ENCODE results near the gene ACBD4. TPM values are rescaled to one million over a fixed set of nuclear protein-coding genes. Genes with fewer than 3 reads are reported as not detected.

Gene ACBD4
- total and polyA plus RNA-seq, 2 donors (not counting 3 experiments of a cell fraction or from before 2014, with no cell fraction given): 4.5 to 7.5 TPM

DNA sequence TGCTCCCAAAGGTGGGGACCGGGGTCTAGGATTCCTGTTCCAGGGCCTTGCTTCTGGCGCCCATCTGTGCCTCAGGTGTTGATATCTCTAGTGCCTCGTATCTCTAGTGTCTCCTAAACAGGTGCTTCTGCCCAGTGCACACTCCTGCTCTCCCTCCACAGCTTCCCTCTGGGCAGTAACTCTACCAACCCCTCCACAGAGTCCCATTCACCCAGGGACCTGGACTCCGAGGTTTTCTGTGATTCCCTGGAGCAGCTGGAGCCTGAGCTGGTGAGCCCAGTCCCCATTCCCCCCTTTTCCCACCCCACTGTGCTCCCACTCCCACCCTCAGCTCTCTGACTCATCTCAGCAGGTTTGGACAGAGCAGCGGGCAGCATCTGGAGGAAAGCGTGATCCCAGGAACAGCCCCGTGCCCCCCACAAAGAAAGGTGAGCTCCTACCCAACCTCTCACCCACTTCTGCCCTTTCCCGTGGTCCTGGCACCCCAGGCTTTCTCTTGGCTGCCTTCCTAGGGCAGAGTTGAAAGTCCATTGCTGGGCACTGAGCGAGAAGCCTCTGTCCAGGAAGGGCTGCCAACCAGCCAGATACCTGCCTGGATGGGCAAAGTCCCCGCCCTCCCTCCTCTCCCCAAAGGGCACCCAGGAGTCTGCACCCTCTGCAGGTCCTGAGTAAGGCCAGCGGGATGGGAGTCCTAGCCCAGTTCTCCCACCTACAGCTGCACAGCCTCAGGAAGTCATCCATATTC is 2.2 kb downstream of the ACBD4 start:
- no TSS peak for BruUV-seq (replicated peaks)
- dilution Hi-C loops (cut with MboI; ENCODE audit: extremely low pct_ligation_motif_present, low sequenced_read_pairs): no loop called here
- Histone ChIP-seq H3K36me3 (ENCODE audit: control insufficient read depth in 2 of 2, extremely low read depth in 1 of 2, insufficient read depth in 2 of 2, low read length in 2 of 2) (no peaks in the 10 kb centered on the region), H3K9me1 (replicated peaks; ENCODE audit: control insufficient read depth, extremely low read depth, insufficient read depth, low read length) (no peaks in the 10 kb centered on the region), H3K4me1 (ENCODE audit: control insufficient read depth, extremely low read depth, insufficient read depth, low read length) (peaks cover 8% of the 10 kb centered on the region), H3K27me3 (ENCODE audit: control insufficient read depth in 2 of 2, insufficient read depth in 2 of 2, low read length in 2 of 2) (no peaks in the 10 kb centered on the region), H4K20me1 (replicated peaks; ENCODE audit: control insufficient read depth, extremely low read depth, insufficient read depth, low read length) (no peaks in the 10 kb centered on the region), H3K27ac (ENCODE audit: insufficient read depth, low read depth, low read length) (no peak overlapping the region), H3K9me3 (replicated peaks; ENCODE audit: control insufficient read depth, insufficient read depth, low read length) (no peaks in the 10 kb centered on the region), H3K4me2 (ENCODE audit: insufficient read depth, low read length) (no peak overlapping the region), H2AFZ (ENCODE audit: low read depth, low read length) (no peak overlapping the region), H3K9ac (replicated peaks; ENCODE audit: extremely low read depth, insufficient read depth, low read length) (no peak overlapping the region), H3K4me3 (replicated peaks in 1 of 3; ENCODE audit: insufficient read depth in 1 of 3, low read depth in 1 of 3, low read length in 3 of 3) (no peak overlapping the region), H3K79me2 (ENCODE audit: control insufficient read depth, insufficient read depth, low read length) (no peaks in the 10 kb centered on the region)
- intact Hi-C loops (cut with micrococcal nuclease): no loop called here
- TF ChIP-seq FOS (IDR thresholded peaks at IDR 0.05; ENCODE audit: borderline replicate concordance, insufficient read depth, low read length) (no peak), POLR2A (IDR thresholded peaks at IDR 0.05; ENCODE audit: low read depth, low read length) (no peak), EZH2 (IDR thresholded peaks at IDR 0.05; ENCODE audit: borderline replicate concordance, low read depth, low read length, severe bottlenecking) (no peak), GATA2 (IDR thresholded peaks at IDR 0.05; ENCODE audit: insufficient read depth, insufficient read length, low read depth, low read length) (no peak)
- ChIA-PET POLR2A (no interaction called here), CTCF (interaction anchor here (0.8 to 4.6 kb wide), 3 partner anchors 11 to 256 kb away, joined by 3 to 393 read pairs (median 7); partner anchors contain the start of gene HEXIM1)
- DNase-seq (ENCODE audit: low read depth, low spot score) (no peak), FAIRE-seq (no peak)

GRCh38 chr17:45138911-45139532 is 3.5 kb downstream of the ACBD4 start:
- Histone ChIP-seq H3K79me2 (ENCODE audit: control insufficient read depth, insufficient read depth, low read length) (no peaks in the 10 kb centered on the region), H3K4me1 (ENCODE audit: control insufficient read depth, extremely low read depth, insufficient read depth, low read length) (peaks cover 5% of the 10 kb centered on the region), H2AFZ (ENCODE audit: low read depth, low read length) (no peak overlapping the region), H3K4me2 (ENCODE audit: insufficient read depth, low read length) (no peak overlapping the region), H3K9me3 (replicated peaks; ENCODE audit: control insufficient read depth, insufficient read depth, low read length) (no peaks in the 10 kb centered on the region), H3K9me1 (replicated peaks; ENCODE audit: control insufficient read depth, extremely low read depth, insufficient read depth, low read length) (no peaks in the 10 kb centered on the region), H3K27ac (ENCODE audit: insufficient read depth, low read depth, low read length) (no peak overlapping the region), H3K36me3 (ENCODE audit: control insufficient read depth in 2 of 2, extremely low read depth in 1 of 2, insufficient read depth in 2 of 2, low read length in 2 of 2) (no peaks in the 10 kb centered on the region), H3K9ac (replicated peaks; ENCODE audit: extremely low read depth, insufficient read depth, low read length) (no peak overlapping the region), H4K20me1 (replicated peaks; ENCODE audit: control insufficient read depth, extremely low read depth, insufficient read depth, low read length) (no peaks in the 10 kb centered on the region), H3K27me3 (ENCODE audit: control insufficient read depth in 2 of 2, insufficient read depth in 2 of 2, low read length in 2 of 2) (no peaks in the 10 kb centered on the region), H3K4me3 (replicated peaks in 1 of 3; ENCODE audit: insufficient read depth in 1 of 3, low read depth in 1 of 3, low read length in 3 of 3) (no peak overlapping the region)
- no TSS peak for BruUV-seq (replicated peaks)
- intact Hi-C loops (cut with micrococcal nuclease) (no loop called here), dilution Hi-C loops (cut with MboI; ENCODE audit: extremely low pct_ligation_motif_present, low sequenced_read_pairs) (no loop called here)
- FAIRE-seq (no peak), DNase-seq (ENCODE audit: low read depth, low spot score) (no peak)
- ChIA-PET CTCF (interaction anchor here (1.2 to 4.6 kb wide), 5 partner anchors 9 to 97 kb away, joined by 4 to 393 read pairs (median 9); partner anchors contain the start of gene HEXIM1), POLR2A (interaction anchor here (0.7 to 1.6 kb wide), 2 partner anchors 10 to 22 kb away, joined by 3 to 17 read pairs; partner anchors contain the start of genes HEXIM1 and HEXIM2)
- TF ChIP-seq, protein P1, sequence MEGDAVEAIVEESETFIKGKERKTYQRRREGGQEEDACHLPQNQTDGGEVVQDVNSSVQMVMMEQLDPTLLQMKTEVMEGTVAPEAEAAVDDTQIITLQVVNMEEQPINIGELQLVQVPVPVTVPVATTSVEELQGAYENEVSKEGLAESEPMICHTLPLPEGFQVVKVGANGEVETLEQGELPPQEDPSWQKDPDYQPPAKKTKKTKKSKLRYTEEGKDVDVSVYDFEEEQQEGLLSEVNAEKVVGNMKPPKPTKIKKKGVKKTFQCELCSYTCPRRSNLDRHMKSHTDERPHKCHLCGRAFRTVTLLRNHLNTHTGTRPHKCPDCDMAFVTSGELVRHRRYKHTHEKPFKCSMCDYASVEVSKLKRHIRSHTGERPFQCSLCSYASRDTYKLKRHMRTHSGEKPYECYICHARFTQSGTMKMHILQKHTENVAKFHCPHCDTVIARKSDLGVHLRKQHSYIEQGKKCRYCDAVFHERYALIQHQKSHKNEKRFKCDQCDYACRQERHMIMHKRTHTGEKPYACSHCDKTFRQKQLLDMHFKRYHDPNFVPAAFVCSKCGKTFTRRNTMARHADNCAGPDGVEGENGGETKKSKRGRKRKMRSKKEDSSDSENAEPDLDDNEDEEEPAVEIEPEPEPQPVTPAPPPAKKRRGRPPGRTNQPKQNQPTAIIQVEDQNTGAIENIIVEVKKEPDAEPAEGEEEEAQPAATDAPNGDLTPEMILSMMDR (IDR thresholded peaks at IDR 0.05; ENCODE audit: extremely low read depth in 1 of 2, insufficient read depth in 1 of 2, low read depth in 1 of 2, low read length in 2 of 2): no peak
- TF ChIP-seq, protein P2, sequence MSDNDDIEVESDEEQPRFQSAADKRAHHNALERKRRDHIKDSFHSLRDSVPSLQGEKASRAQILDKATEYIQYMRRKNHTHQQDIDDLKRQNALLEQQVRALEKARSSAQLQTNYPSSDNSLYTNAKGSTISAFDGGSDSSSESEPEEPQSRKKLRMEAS (IDR thresholded peaks at IDR 0.05; ENCODE audit: insufficient read depth, insufficient read length): no peak
- TF ChIP-seq FOS (IDR thresholded peaks at IDR 0.05; ENCODE audit: borderline replicate concordance, insufficient read depth, low read length): no peak
- no peak for TF ChIP-seq POLR2AphosphoS5 (IDR thresholded peaks at IDR 0.05; ENCODE audit: insufficient read depth, low read depth, low read length)
- no peak for TF ChIP-seq JUN (IDR thresholded peaks at IDR 0.05; ENCODE audit: borderline replicate concordance, insufficient read depth, insufficient read length, low read depth)
- no peak for TF ChIP-seq GATA2 (IDR thresholded peaks at IDR 0.05; ENCODE audit: insufficient read depth, insufficient read length, low read depth, low read length)
- no peak for TF ChIP-seq POLR2A (IDR thresholded peaks at IDR 0.05; ENCODE audit: low read depth, low read length)
- no peak for TF ChIP-seq MYC (IDR thresholded peaks at IDR 0.05; ENCODE audit: low read depth, low read length)
- TF ChIP-seq EZH2 (IDR thresholded peaks at IDR 0.05; ENCODE audit: borderline replicate concordance, low read depth, low read length, severe bottlenecking): no peak
